ENCODE data around the gene BTRC.
"Not testable (repeated sequence)": the region's sequence is repeated elsewhere in the genome, so short reads cannot be mapped to it uniquely, and the experiment has no call there.

BTRC gene

GRCh38 chr10:101364721-101365120, 10.8 kb downstream of the BTRC start:
- Histone ChIP-seq H3K9me3 (ENCODE audit: control insufficient read depth, insufficient read depth, low read length) (no peaks in the 10 kb centered on the region), H3K9ac (ENCODE audit: low read depth, low read length) (no peak overlapping the region), H3K27ac (ENCODE audit: low read depth, low read length) (no peak overlapping the region), H3K4me1 (ENCODE audit: control insufficient read depth, insufficient read depth, low read length) (no peaks in the 10 kb centered on the region), H3K36me3 (ENCODE audit: control insufficient read depth, insufficient read depth, low read length) (no peaks in the 10 kb centered on the region), H3K27me3 (ENCODE audit: control insufficient read depth, insufficient read depth, low read length) (no peaks in the 10 kb centered on the region), H3K4me3 (ENCODE audit: low read depth, low read length) (no peak overlapping the region)

GRCh38 chr10:101367569-101368453, 13.8 kb downstream of the BTRC start:
- Histone ChIP-seq H3K4me3 (ENCODE audit: low read depth, low read length) (no peak overlapping the region), H3K27me3 (ENCODE audit: control insufficient read depth, insufficient read depth, low read length) (no peaks in the 10 kb centered on the region), H3K9me3 (ENCODE audit: control insufficient read depth, insufficient read depth, low read length) (no peaks in the 10 kb centered on the region), H3K4me1 (ENCODE audit: control insufficient read depth, insufficient read depth, low read length) (no peaks in the 10 kb centered on the region), H3K9ac (ENCODE audit: low read depth, low read length) (no peak overlapping the region), H3K27ac (ENCODE audit: low read depth, low read length) (no peak overlapping the region), H3K36me3 (ENCODE audit: control insufficient read depth, insufficient read depth, low read length) (no peaks in the 10 kb centered on the region)

GRCh38 chr10:101373063-101373462, 19.1 kb downstream of the BTRC start:
- Histone ChIP-seq H3K27me3 (ENCODE audit: control insufficient read depth, insufficient read depth, low read length) (no peaks in the 10 kb centered on the region), H3K4me1 (ENCODE audit: control insufficient read depth, insufficient read depth, low read length) (0 out of 2 replicates have a peak, but pooled peaks cover 3% of the 10 kb centered on the region), H3K9me3 (ENCODE audit: control insufficient read depth, insufficient read depth, low read length) (no peaks in the 10 kb centered on the region), H3K27ac (ENCODE audit: low read depth, low read length) (no peak overlapping the region), H3K9ac (ENCODE audit: low read depth, low read length) (no peak overlapping the region), H3K36me3 (ENCODE audit: control insufficient read depth, insufficient read depth, low read length) (no peaks in the 10 kb centered on the region), H3K4me3 (ENCODE audit: low read depth, low read length) (no peak overlapping the region)

GRCh38 chr10:101373993-101374392, 20.0 kb downstream of the BTRC start:
- not testable (repeated sequence) for H3K36me3 ChIP-seq (ENCODE audit: control insufficient read depth, insufficient read depth, low read length); H3K4me3 ChIP-seq (ENCODE audit: low read depth, low read length); H3K9me3 ChIP-seq (ENCODE audit: control insufficient read depth, insufficient read depth, low read length); H3K4me1 ChIP-seq (ENCODE audit: control insufficient read depth, insufficient read depth, low read length); H3K27ac ChIP-seq (ENCODE audit: low read depth, low read length); H3K9ac ChIP-seq (ENCODE audit: low read depth, low read length); H3K27me3 ChIP-seq (ENCODE audit: control insufficient read depth, insufficient read depth, low read length)

- Histone ChIP-seq H3K36me3 (ENCODE audit: control insufficient read depth, insufficient read depth, low read length) (no peaks in the 10 kb centered on the region), H3K27me3 (ENCODE audit: control insufficient read depth, insufficient read depth, low read length) (no peaks in the 10 kb centered on the region), H3K27ac (ENCODE audit: low read depth, low read length) (no peak overlapping the region), H3K4me1 (ENCODE audit: control insufficient read depth, insufficient read depth, low read length) (0 out of 2 replicates have a peak, but pooled peaks cover 3% of the 10 kb centered on the region), H3K9ac (ENCODE audit: low read depth, low read length) (no peak overlapping the region), H3K9me3 (ENCODE audit: control insufficient read depth, insufficient read depth, low read length) (no peaks in the 10 kb centered on the region), H3K4me3 (ENCODE audit: low read depth, low read length) (no peak overlapping the region)
These were observed 21.1 kb downstream of the BTRC start for GRCh38 chr10:101375076-101375475.

- Histone ChIP-seq H3K9me3 (ENCODE audit: control insufficient read depth, insufficient read depth, low read length) (no peaks in the 10 kb centered on the region), H3K27ac (ENCODE audit: low read depth, low read length) (no peak overlapping the region), H3K4me1 (ENCODE audit: control insufficient read depth, insufficient read depth, low read length) (no peaks in the 10 kb centered on the region), H3K4me3 (ENCODE audit: low read depth, low read length) (no peak overlapping the region), H3K27me3 (ENCODE audit: control insufficient read depth, insufficient read depth, low read length) (no peaks in the 10 kb centered on the region), H3K9ac (ENCODE audit: low read depth, low read length) (no peak overlapping the region), H3K36me3 (ENCODE audit: control insufficient read depth, insufficient read depth, low read length) (no peaks in the 10 kb centered on the region)
These were observed 25.8 kb downstream of the BTRC start for GRCh38 chr10:101379663-101380352.

- Histone ChIP-seq H3K4me1 (ENCODE audit: control insufficient read depth, insufficient read depth, low read length) (no peaks in the 10 kb centered on the region), H3K27me3 (ENCODE audit: control insufficient read depth, insufficient read depth, low read length) (no peaks in the 10 kb centered on the region), H3K27ac (ENCODE audit: low read depth, low read length) (no peak overlapping the region), H3K36me3 (ENCODE audit: control insufficient read depth, insufficient read depth, low read length) (no peaks in the 10 kb centered on the region), H3K9ac (ENCODE audit: low read depth, low read length) (no peak overlapping the region), H3K9me3 (ENCODE audit: control insufficient read depth, insufficient read depth, low read length) (no peaks in the 10 kb centered on the region), H3K4me3 (ENCODE audit: low read depth, low read length) (no peak overlapping the region)
These were observed 26.5 kb downstream of the BTRC start for GRCh38 chr10:101380353-101381017.

GRCh38 chr10:101385866-101386658, 32.1 kb downstream of the BTRC start:
- Histone ChIP-seq H3K4me3 (ENCODE audit: low read depth, low read length) (no peak overlapping the region), H3K27me3 (ENCODE audit: control insufficient read depth, insufficient read depth, low read length) (no peaks in the 10 kb centered on the region), H3K9me3 (ENCODE audit: control insufficient read depth, insufficient read depth, low read length) (no peaks in the 10 kb centered on the region), H3K36me3 (ENCODE audit: control insufficient read depth, insufficient read depth, low read length) (no peaks in the 10 kb centered on the region), H3K27ac (ENCODE audit: low read depth, low read length) (no peak overlapping the region), H3K9ac (ENCODE audit: low read depth, low read length) (no peak overlapping the region), H3K4me1 (ENCODE audit: control insufficient read depth, insufficient read depth, low read length) (no peaks in the 10 kb centered on the region)

GRCh38 chr10:101386659-101387259, 32.8 kb downstream of the BTRC start:
- no peaks in the 10 kb centered on the region for H3K9me3 ChIP-seq (ENCODE audit: control insufficient read depth, insufficient read depth, low read length)
- no peak overlapping the region for H3K9ac ChIP-seq (ENCODE audit: low read depth, low read length)
- H3K27me3 ChIP-seq (ENCODE audit: control insufficient read depth, insufficient read depth, low read length) = no peaks in the 10 kb centered on the region
- H3K27ac ChIP-seq (ENCODE audit: low read depth, low read length) = no peak overlapping the region
- H3K4me3 ChIP-seq (ENCODE audit: low read depth, low read length) = no peak overlapping the region
- no peaks in the 10 kb centered on the region for H3K36me3 ChIP-seq (ENCODE audit: control insufficient read depth, insufficient read depth, low read length)
- no peaks in the 10 kb centered on the region for H3K4me1 ChIP-seq (ENCODE audit: control insufficient read depth, insufficient read depth, low read length)

- no peaks in the 10 kb centered on the region for H3K36me3 ChIP-seq (ENCODE audit: control insufficient read depth, insufficient read depth, low read length)
- H3K4me3 ChIP-seq (ENCODE audit: low read depth, low read length) = no peak overlapping the region
- H3K9me3 ChIP-seq (ENCODE audit: control insufficient read depth, insufficient read depth, low read length) = no peaks in the 10 kb centered on the region
- no peaks in the 10 kb centered on the region for H3K27me3 ChIP-seq (ENCODE audit: control insufficient read depth, insufficient read depth, low read length)
- no peak overlapping the region for H3K27ac ChIP-seq (ENCODE audit: low read depth, low read length)
- no peak overlapping the region for H3K9ac ChIP-seq (ENCODE audit: low read depth, low read length)
- no peaks in the 10 kb centered on the region for H3K4me1 ChIP-seq (ENCODE audit: control insufficient read depth, insufficient read depth, low read length)
These were observed 34.8 kb downstream of the BTRC start for GRCh38 chr10:101388676-101389276.

Measured in HUES48 (cell line).